Measurements from ENCODE around the gene UNC80.

DNA sequence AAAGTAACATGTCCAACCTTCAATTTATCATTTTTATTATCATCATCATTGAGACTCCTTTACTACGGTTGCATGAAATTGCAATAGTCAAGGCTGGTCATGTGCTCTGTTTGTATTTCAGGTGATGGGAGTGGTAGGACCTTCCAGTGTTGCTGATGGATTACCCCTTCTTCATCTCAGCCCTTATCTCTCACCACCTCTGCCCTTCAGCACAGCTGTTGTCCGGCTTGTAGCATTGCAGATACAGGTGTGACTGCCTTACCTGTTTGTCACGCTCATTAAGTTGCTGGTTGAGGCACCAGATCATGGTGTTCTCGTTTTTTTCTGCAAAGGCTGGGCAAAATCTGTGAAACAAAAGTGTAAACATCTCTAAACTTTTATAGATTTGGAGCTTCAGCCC, 199.1 kb downstream of the UNC80 start:
- TF ChIP-seq, protein P1, sequence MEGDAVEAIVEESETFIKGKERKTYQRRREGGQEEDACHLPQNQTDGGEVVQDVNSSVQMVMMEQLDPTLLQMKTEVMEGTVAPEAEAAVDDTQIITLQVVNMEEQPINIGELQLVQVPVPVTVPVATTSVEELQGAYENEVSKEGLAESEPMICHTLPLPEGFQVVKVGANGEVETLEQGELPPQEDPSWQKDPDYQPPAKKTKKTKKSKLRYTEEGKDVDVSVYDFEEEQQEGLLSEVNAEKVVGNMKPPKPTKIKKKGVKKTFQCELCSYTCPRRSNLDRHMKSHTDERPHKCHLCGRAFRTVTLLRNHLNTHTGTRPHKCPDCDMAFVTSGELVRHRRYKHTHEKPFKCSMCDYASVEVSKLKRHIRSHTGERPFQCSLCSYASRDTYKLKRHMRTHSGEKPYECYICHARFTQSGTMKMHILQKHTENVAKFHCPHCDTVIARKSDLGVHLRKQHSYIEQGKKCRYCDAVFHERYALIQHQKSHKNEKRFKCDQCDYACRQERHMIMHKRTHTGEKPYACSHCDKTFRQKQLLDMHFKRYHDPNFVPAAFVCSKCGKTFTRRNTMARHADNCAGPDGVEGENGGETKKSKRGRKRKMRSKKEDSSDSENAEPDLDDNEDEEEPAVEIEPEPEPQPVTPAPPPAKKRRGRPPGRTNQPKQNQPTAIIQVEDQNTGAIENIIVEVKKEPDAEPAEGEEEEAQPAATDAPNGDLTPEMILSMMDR (IDR thresholded peaks at IDR 0.05): no peak
- TF ChIP-seq ZNF416 (CRISPR knock-in tag; IDR thresholded peaks at IDR 0.05) (no peak), ATF1 (CRISPR knock-in tag; IDR thresholded peaks at IDR 0.05) (no peak), FOXK1 (CRISPR knock-in tag; IDR thresholded peaks at IDR 0.05) (no peak), ELF4 (CRISPR knock-in tag; IDR thresholded peaks at IDR 0.05; ENCODE audit: low read depth) (no peak), NFYB (CRISPR knock-in tag; conservative IDR thresholded peaks at IDR 0.05; ENCODE audit: low read depth) (no peak), TEAD1 (CRISPR knock-in tag; IDR thresholded peaks at IDR 0.05) (no peak)
- TF ChIP-seq, protein P2, sequence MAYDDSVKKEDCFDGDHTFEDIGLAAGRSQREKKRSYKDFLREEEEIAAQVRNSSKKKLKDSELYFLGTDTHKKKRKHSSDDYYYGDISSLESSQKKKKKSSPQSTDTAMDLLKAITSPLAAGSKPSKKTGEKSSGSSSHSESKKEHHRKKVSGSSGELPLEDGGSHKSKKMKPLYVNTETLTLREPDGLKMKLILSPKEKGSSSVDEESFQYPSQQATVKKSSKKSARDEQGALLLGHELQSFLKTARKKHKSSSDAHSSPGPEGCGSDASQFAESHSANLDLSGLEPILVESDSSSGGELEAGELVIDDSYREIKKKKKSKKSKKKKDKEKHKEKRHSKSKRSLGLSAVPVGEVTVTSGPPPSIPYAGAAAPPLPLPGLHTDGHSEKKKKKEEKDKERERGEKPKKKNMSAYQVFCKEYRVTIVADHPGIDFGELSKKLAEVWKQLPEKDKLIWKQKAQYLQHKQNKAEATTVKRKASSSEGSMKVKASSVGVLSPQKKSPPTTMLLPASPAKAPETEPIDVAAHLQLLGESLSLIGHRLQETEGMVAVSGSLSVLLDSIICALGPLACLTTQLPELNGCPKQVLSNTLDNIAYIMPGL (CRISPR knock-in tag; IDR thresholded peaks at IDR 0.05): no peak
- TF ChIP-seq, protein P3, sequence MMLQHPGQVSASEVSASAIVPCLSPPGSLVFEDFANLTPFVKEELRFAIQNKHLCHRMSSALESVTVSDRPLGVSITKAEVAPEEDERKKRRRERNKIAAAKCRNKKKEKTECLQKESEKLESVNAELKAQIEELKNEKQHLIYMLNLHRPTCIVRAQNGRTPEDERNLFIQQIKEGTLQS (CRISPR knock-in tag; conservative IDR thresholded peaks at IDR 0.05): no peak
- TF ChIP-seq, protein P4, sequence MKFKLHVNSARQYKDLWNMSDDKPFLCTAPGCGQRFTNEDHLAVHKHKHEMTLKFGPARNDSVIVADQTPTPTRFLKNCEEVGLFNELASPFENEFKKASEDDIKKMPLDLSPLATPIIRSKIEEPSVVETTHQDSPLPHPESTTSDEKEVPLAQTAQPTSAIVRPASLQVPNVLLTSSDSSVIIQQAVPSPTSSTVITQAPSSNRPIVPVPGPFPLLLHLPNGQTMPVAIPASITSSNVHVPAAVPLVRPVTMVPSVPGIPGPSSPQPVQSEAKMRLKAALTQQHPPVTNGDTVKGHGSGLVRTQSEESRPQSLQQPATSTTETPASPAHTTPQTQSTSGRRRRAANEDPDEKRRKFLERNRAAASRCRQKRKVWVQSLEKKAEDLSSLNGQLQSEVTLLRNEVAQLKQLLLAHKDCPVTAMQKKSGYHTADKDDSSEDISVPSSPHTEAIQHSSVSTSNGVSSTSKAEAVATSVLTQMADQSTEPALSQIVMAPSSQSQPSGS (CRISPR knock-in tag; IDR thresholded peaks at IDR 0.05; ENCODE audit: borderline replicate concordance, low read depth): no peak

Measured in WTC11 (cell line).